Measurements from ENCODE around the gene CDK2AP2. TPM values are rescaled to one million over a fixed set of nuclear protein-coding genes. Genes with fewer than 3 reads are reported as not detected.

The CDK2AP2 gene
- total and polyA plus RNA-seq, 9 of the 15 experiments (the other 6 are each of a cell fraction or from before 2014, with no cell fraction given), result 4.4 to 47.4 (median 21.7) TPM

- TF ChIP-seq ZBTB40 (IDR thresholded peaks at IDR 0.05) (peak; percentile 30; the same call in 1 of the 2 replicates), ZBTB40 (CRISPR knock-in tag; IDR thresholded peaks at IDR 0.05) (no peak), HNRNPL (IDR thresholded peaks at IDR 0.05; ENCODE audit: low read depth, low read length) (peak; percentile 90), PTTG1 (tag; IDR thresholded peaks at IDR 0.05; ENCODE audit: low read depth) (no peak), ELF1 (tag; IDR thresholded peaks at IDR 0.05) (no peak), TOE1 (IDR thresholded peaks at IDR 0.05; ENCODE audit: borderline replicate concordance) (no peak), TOE1 (CRISPR knock-in tag; IDR thresholded peaks at IDR 0.05; ENCODE audit: borderline replicate concordance, low read depth) (no peak), FOS (IDR thresholded peaks at IDR 0.05; ENCODE audit: extremely low read depth, insufficient read length) (peak; percentile 19), CHD2 (IDR thresholded peaks at IDR 0.05; ENCODE audit: low read depth, low read length) (no peak), DEAF1 (CRISPR knock-in tag; IDR thresholded peaks at IDR 0.05) (0 out of 2 replicates have a peak, but pooled peaks have one; percentile 3), BHLHE40 (IDR thresholded peaks at IDR 0.05; ENCODE audit: low read length) (peak; percentile 59), CHAMP1 (IDR thresholded peaks at IDR 0.05) (no peak), CSDE1 (IDR thresholded peaks at IDR 0.05) (peak in 1 of 2 experiments; percentile 51; a peak in 1 of 4 replicates), ZFP36 (IDR thresholded peaks at IDR 0.05; ENCODE audit: low read depth, low read length, partially characterized antibody) (no peak)
Measured at GRCh38 chr11:67463680-67464410, 44.1 kb downstream of the CDK2AP2 start (continued).
